ENCODE results near the gene RABAC1. TPM values are rescaled to one million over a fixed set of nuclear protein-coding genes. Genes with fewer than 3 reads are reported as not detected.

Gene RABAC1
- total and polyA plus RNA-seq, 10 of the 15 experiments (the other 5 are each of a cell fraction or from before 2014, with no cell fraction given) = 10.9 to 115 (median 49.2) TPM

DNA sequence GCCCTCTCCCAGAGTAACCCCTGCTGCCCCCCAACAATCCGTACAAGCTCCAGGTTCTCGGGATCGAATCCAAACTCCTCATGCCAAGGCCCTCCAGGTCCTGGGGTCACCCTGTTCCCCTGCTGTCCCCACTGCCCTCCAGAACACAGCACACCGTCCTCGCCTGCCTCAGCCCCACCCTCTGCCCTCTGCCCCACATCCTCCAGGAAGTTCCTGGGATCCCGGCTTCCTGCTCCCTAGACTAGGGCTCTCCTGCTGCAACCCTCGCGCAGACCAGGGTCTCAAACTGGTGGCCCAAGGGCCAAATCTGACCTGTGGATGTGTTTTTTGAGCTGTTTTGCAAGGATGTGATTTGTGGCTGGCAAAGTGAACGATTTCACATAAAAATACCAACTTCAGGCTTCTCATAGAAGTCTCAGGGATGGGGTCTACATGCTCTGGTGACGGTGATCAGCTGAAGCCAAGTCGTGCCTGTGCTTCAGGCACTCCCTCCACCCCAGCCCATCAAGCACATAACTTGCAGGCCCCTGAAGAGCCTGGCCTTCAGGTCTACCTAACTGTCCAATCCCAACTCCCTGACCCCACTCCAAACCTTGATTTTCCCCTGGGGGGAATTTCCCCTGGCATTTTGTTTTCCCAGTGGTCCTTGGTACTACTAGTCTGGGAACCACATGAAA, 1.8 kb downstream of the RABAC1 start:
- Histone ChIP-seq H3K4me1 (ENCODE audit: control insufficient read depth, insufficient read depth, low read length) (peaks cover 12% of the 10 kb centered on the region), H3K4me2 (ENCODE audit: control insufficient read depth, insufficient read depth) (no peak overlapping the region), H3K79me2 (ENCODE audit: control insufficient read depth, insufficient read depth, low read length) (no peaks in the 10 kb centered on the region), H3K9me3 (replicated peaks; ENCODE audit: control insufficient read depth, insufficient read depth, low read length) (no peaks in the 10 kb centered on the region), H3K27me3 (replicated peaks in 1 of 2; ENCODE audit: control insufficient read depth in 2 of 2, insufficient read depth in 2 of 2, low read length in 1 of 2) (no peaks in the 10 kb centered on the region), H3K27ac (ENCODE audit: control insufficient read depth, insufficient read depth) (no peak overlapping the region), H3K36me3 (ENCODE audit: control insufficient read depth in 2 of 2, insufficient read depth in 2 of 2, low read length in 1 of 2) (no peaks in the 10 kb centered on the region), H3K4me3 (no peak overlapping the region), H3K9ac (ENCODE audit: control insufficient read depth, insufficient read depth, low read length) (no peak overlapping the region), H2AFZ (ENCODE audit: control insufficient read depth, low read depth, low read length) (no peak overlapping the region), H4K20me1 (ENCODE audit: control insufficient read depth, insufficient read depth) (no peaks in the 10 kb centered on the region)
- ChIA-PET RAD21 (ENCODE audit: unreplicated experiment) (interaction anchor here (1.5 to 2.4 kb wide), 4 partner anchors 12 to 164 kb away, joined by 5 to 9 read pairs (median 7); partner anchors contain the start of gene RPS19), SMC1A (ENCODE audit: uncharacterized antibody, unreplicated experiment) (interaction anchor here (0.9 to 1.6 kb wide), 8 partner anchors 13 to 164 kb away, joined by 3 to 12 read pairs (median 4); partner anchors contain the start of gene RPS19), CTCF (interaction anchor here (0.6 to 4.8 kb wide), 15 partner anchors 13 to 390 kb away, joined by 3 to 51 read pairs (median 4); partner anchors contain the start of genes CEACAM3 and RPS19), POLR2A (interaction anchor here (2.7 to 2.9 kb wide), 2 partner anchors 11 to 97 kb away, joined by 16 to 20 read pairs; partner anchors contain the start of gene RPS19)
- WGBS (ENCODE audit: insufficient coverage, insufficient replicate concordance, low lambda C conversion rate, missing lambda C conversion rate) = 82% methylated on average over 11 of the region's 11 CpGs
- intact Hi-C loops (cut with micrococcal nuclease; ENCODE audit: unreplicated experiment) = loop anchor here (5.0 kb wide), 1 partner anchor 165 kb away; no protein-coding TSS in a partner anchor
- in situ Hi-C loops (cut with MboI) = no loop called here
- DNase-seq (ENCODE audit: low read depth, low spot score) (no peak), ATAC-seq (no peak), FAIRE-seq (no peak)
- no TSS peak for BruUV-seq (replicated peaks)
- TF ChIP-seq MEF2A (IDR thresholded peaks at IDR 0.05; ENCODE audit: insufficient read depth, low read depth, low read length) (no peak), IKZF1 (conservative IDR thresholded peaks at IDR 0.05) (no peak), PML (IDR thresholded peaks at IDR 0.05; ENCODE audit: low read length) (no peak), MYC (IDR thresholded peaks at IDR 0.05; ENCODE audit: insufficient read depth, insufficient read length, insufficient replicate concordance, low read length, severe bottlenecking) (no peak), CBFB (IDR thresholded peaks at IDR 0.05; ENCODE audit: low read depth) (no peak), RELA (IDR thresholded peaks at IDR 0.05; ENCODE audit: borderline replicate concordance, partially characterized antibody) (no peak), IRF5 (IDR thresholded peaks at IDR 0.05; ENCODE audit: borderline replicate concordance) (no peak), HDAC2 (IDR thresholded peaks at IDR 0.05) (no peak), ZBTB33 (IDR thresholded peaks at IDR 0.05) (no peak), CBX3 (IDR thresholded peaks at IDR 0.05; ENCODE audit: borderline replicate concordance, low read depth) (no peak), TAF1 (IDR thresholded peaks at IDR 0.05; ENCODE audit: borderline replicate concordance, low read depth, low read length) (no peak), FOXM1 (IDR thresholded peaks at IDR 0.05; ENCODE audit: low read depth, low read length) (no peak), MXI1 (IDR thresholded peaks at IDR 0.05; ENCODE audit: low read depth, low read length) (no peak), CHD1 (IDR thresholded peaks at IDR 0.05; ENCODE audit: low read depth, low read length) (no peak), RUNX3 (IDR thresholded peaks at IDR 0.05; ENCODE audit: low read length) (no peak)
- TF ChIP-seq, protein P1, sequence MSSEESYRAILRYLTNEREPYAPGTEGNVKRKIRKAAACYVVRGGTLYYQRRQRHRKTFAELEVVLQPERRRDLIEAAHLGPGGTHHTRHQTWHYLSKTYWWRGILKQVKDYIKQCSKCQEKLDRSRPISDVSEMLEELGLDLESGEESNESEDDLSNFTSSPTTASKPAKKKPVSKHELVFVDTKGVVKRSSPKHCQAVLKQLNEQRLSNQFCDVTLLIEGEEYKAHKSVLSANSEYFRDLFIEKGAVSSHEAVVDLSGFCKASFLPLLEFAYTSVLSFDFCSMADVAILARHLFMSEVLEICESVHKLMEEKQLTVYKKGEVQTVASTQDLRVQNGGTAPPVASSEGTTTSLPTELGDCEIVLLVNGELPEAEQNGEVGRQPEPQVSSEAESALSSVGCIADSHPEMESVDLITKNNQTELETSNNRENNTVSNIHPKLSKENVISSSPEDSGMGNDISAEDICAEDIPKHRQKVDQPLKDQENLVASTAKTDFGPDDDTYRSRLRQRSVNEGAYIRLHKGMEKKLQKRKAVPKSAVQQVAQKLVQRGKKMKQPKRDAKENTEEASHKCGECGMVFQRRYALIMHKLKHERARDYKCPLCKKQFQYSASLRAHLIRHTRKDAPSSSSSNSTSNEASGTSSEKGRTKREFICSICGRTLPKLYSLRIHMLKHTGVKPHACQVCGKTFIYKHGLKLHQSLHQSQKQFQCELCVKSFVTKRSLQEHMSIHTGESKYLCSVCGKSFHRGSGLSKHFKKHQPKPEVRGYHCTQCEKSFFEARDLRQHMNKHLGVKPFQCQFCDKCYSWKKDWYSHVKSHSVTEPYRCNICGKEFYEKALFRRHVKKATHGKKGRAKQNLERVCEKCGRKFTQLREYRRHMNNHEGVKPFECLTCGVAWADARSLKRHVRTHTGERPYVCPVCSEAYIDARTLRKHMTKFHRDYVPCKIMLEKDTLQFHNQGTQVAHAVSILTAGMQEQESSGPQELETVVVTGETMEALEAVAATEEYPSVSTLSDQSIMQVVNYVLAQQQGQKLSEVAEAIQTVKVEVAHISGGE (CRISPR knock-in tag; IDR thresholded peaks at IDR 0.05) = no peak
- TF ChIP-seq, protein P2, sequence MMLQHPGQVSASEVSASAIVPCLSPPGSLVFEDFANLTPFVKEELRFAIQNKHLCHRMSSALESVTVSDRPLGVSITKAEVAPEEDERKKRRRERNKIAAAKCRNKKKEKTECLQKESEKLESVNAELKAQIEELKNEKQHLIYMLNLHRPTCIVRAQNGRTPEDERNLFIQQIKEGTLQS (IDR thresholded peaks at IDR 0.05; ENCODE audit: borderline replicate concordance, extremely low read depth, low read depth, low read length) = no peak
